IMR-90 (cell line): ENCODE data around the gene PATL2.

Experiments
- CTCF ChIP-seq: conservative IDR thresholded peaks from 2 replicates; pipeline ENCODE4 v1.5.1; 2012; ENCODE audit warnings: mild to moderate bottlenecking, low read depth, low read length, improper control_type of control experiment
- MAZ ChIP-seq: IDR thresholded peaks from 2 replicates; pipeline ENCODE4 v1.6.1; 2012; ENCODE audit warnings: low read depth, mild to moderate bottlenecking, low read length, improper control_type of control experiment, moderate library complexity, borderline replicate concordance
- USF2 ChIP-seq: fragments of 150-350 bp; IDR thresholded peaks from 2 replicates; pipeline ENCODE4 v1.6.1; 2017; ENCODE audit warnings: mild to moderate bottlenecking, antibody characterized with exemption, low read length, low read depth

GRCh38 chr15:44697014-44697413 is 14.1 kb downstream of the PATL2 start:
- no peak for TF ChIP-seq CTCF
- TF ChIP-seq MAZ = no peak
- no peak for TF ChIP-seq USF2
